MM.1S (cell line): ENCODE data around the gene IDI2.

Experiments
- DNase-seq: peaks from one replicate; pipeline ENCODE4 v3.0.0-alpha.2; 2015
- H2AFZ ChIP-seq: fragments of 300-600 bp; sonication (generic); 2 replicates; pipeline ENCODE4 v1.6.0; 2016; ENCODE audit warnings: antibody characterized with exemption, low read length
- H3F3A ChIP-seq: fragments of 300-600 bp; sonication (generic); 2 replicates; pipeline ENCODE4 v1.6.1; 2016; ENCODE audit warnings: mild to moderate bottlenecking, antibody characterized with exemption, low read length, moderate library complexity, mixed read lengths; ENCODE audit not compliant: insufficient read depth
- H3K27ac ChIP-seq: fragments of 300-600 bp; sonication (generic); 2 replicates; pipeline ENCODE4 v1.5.1; 2016; ENCODE audit warnings: mild to moderate bottlenecking, low read length
- H3K27me3 ChIP-seq: fragments of 300-600 bp; sonication (generic); replicated peaks from 2 replicates; pipeline ENCODE4 v1.6.0; 2016; ENCODE audit warnings: low read length; ENCODE audit not compliant: insufficient read depth
- H3K36me3 ChIP-seq: fragments of 300-600 bp; sonication (generic); replicated peaks from 2 replicates; pipeline ENCODE4 v1.6.1; 2016; ENCODE audit warnings: mild to moderate bottlenecking, low read length, mixed read lengths; ENCODE audit not compliant: insufficient read depth
- H3K4me1 ChIP-seq: fragments of 300-600 bp; sonication (generic); 2 replicates; pipeline ENCODE4 v1.6.1; 2016; ENCODE audit warnings: low read length, mixed read lengths
- H3K4me2 ChIP-seq: fragments of 300-600 bp; sonication (generic); 2 replicates; pipeline ENCODE4 v1.6.0; 2016; ENCODE audit warnings: low read depth, low read length
- H3K4me3 ChIP-seq: fragments of 300-600 bp; sonication (generic); 2 replicates; pipeline ENCODE4 v1.5.1; 2016; ENCODE audit warnings: low read length, mixed read lengths
- H3K79me2 ChIP-seq: fragments of 300-600 bp; sonication (generic); 2 replicates; pipeline ENCODE4 v1.6.1; 2016; ENCODE audit warnings: mixed run types, low read length, mixed read lengths
- H3K9ac ChIP-seq: fragments of 300-600 bp; sonication (generic); 2 replicates; pipeline ENCODE4 v1.6.1; 2016; ENCODE audit warnings: low read length, mixed read lengths
- H3K9me2 ChIP-seq: fragments of 300-600 bp; sonication (generic); replicated peaks from 2 replicates; pipeline ENCODE4 v1.6.1; 2016; ENCODE audit warnings: mild to moderate bottlenecking, low read length, mixed read lengths; ENCODE audit not compliant: insufficient read depth
- H3K9me3 ChIP-seq: fragments of 300-600 bp; sonication (generic); replicated peaks from 2 replicates; pipeline ENCODE4 v1.6.1; 2016; ENCODE audit warnings: mild to moderate bottlenecking, low read length, mixed read lengths; ENCODE audit not compliant: insufficient read depth
- H4K20me1 ChIP-seq: fragments of 300-600 bp; sonication (generic); 2 replicates; pipeline ENCODE4 v1.6.1; 2016; ENCODE audit warnings: mild to moderate bottlenecking, low read length, moderate library complexity, mixed read lengths; ENCODE audit not compliant: insufficient read depth
- CTCF ChIP-seq: fragments of 300-600 bp; sonication (generic); IDR thresholded peaks from 2 replicates; pipeline ENCODE4 v1.5.1; 2016; ENCODE audit warnings: antibody characterized with exemption, low read length, mixed read lengths
- EZH2 ChIP-seq: fragments of 300-600 bp; sonication (generic); optimal IDR thresholded peaks from 2 replicates; pipeline ENCODE3; 2017; ENCODE audit warnings: low read depth, mild to moderate bottlenecking, antibody characterized with exemption, low read length, mixed read lengths
- EZH2phosphoT487 ChIP-seq: fragments of 300-600 bp; sonication (generic); IDR thresholded peaks from 2 replicates; pipeline ENCODE4 v1.6.1; 2018; ENCODE audit warnings: antibody characterized with exemption, low read length

The IDI2 gene

GRCh38 chr10:1045415-1045814, 19.8 kb upstream of the IDI2 start:
- H3F3A ChIP-seq, result peaks cover 32% of the 10 kb centered on the region
- H3K4me2 ChIP-seq, result peak overlapping the region; percentile 24; the same call in 1 of the 2 replicates

GRCh38 chr10:1044964-1045363, 19.3 kb upstream of the IDI2 start:
- peak overlapping the region; percentile 52; the same call in 1 of the 2 replicates for H3K27ac ChIP-seq
- no peaks in the 10 kb centered on the region for H3K27me3 ChIP-seq
- peaks cover 28% of the 10 kb centered on the region for H3F3A ChIP-seq
- no peaks in the 10 kb centered on the region for H4K20me1 ChIP-seq
- H3K4me2 ChIP-seq, result peak overlapping the region; percentile 24
- H3K79me2 ChIP-seq, result peaks cover 54% of the 10 kb centered on the region
- H3K9ac ChIP-seq, result no peak overlapping the region
- no peak overlapping the region for H2AFZ ChIP-seq
- H3K4me3 ChIP-seq, result peak overlapping the region; percentile 16; the same call in 1 of the 2 replicates
- DNase-seq, result no peak
- peaks cover 14% of the 10 kb centered on the region for H3K36me3 ChIP-seq
- 0 out of 2 replicates have a peak, but pooled peaks cover 29% of the 10 kb centered on the region for H3K4me1 ChIP-seq
- no peaks in the 10 kb centered on the region for H3K9me2 ChIP-seq
- H3K9me3 ChIP-seq, result no peaks in the 10 kb centered on the region
- no peak for TF ChIP-seq EZH2phosphoT487
- TF ChIP-seq EZH2, result no peak
- no peak for TF ChIP-seq CTCF

More at GRCh38 chr10:1045415-1045814, 19.8 kb upstream of the IDI2 start:
- Histone ChIP-seq H3K4me1 (0 out of 2 replicates have a peak, but pooled peaks cover 29% of the 10 kb centered on the region), H3K9ac (no peak overlapping the region), H3K27me3 (no peaks in the 10 kb centered on the region), H3K79me2 (peaks cover 54% of the 10 kb centered on the region), H3K27ac (no peak overlapping the region; the same call in 1 of the 2 replicates), H3K4me3 (no peak overlapping the region), H3K9me2 (no peaks in the 10 kb centered on the region), H3K36me3 (peaks cover 9% of the 10 kb centered on the region; the same call in 1 of the 2 replicates), H4K20me1 (no peaks in the 10 kb centered on the region), H3K9me3 (no peaks in the 10 kb centered on the region), H2AFZ (no peak overlapping the region)
- no peak for TF ChIP-seq EZH2phosphoT487
- TF ChIP-seq EZH2, result no peak
- TF ChIP-seq CTCF, result no peak
- DNase-seq, result no peak

GRCh38 chr10:1044146-1044545, 18.5 kb upstream of the IDI2 start:
- TF ChIP-seq EZH2 (no peak), EZH2phosphoT487 (no peak), CTCF (no peak)
- peak overlapping the region; percentile 16 for H3K4me3 ChIP-seq
- H3K9me2 ChIP-seq, result no peaks in the 10 kb centered on the region
- 0 out of 2 replicates have a peak, but pooled peaks cover 29% of the 10 kb centered on the region for H3K4me1 ChIP-seq
- no peak overlapping the region for H2AFZ ChIP-seq
- H3F3A ChIP-seq, result peaks cover 22% of the 10 kb centered on the region
- H4K20me1 ChIP-seq, result no peaks in the 10 kb centered on the region
- peaks cover 19% of the 10 kb centered on the region for H3K36me3 ChIP-seq
- peaks cover 54% of the 10 kb centered on the region for H3K79me2 ChIP-seq
- H3K9me3 ChIP-seq, result no peaks in the 10 kb centered on the region
- H3K9ac ChIP-seq, result peak overlapping the region; percentile 17; the same call in 1 of the 2 replicates
- no peaks in the 10 kb centered on the region for H3K27me3 ChIP-seq
- H3K27ac ChIP-seq, result peak overlapping the region; percentile 52
- DNase-seq, result peak; percentile 20
- H3K4me2 ChIP-seq, result peak overlapping the region; percentile 24
